ENCODE results near the gene PAPOLG.
A peak's percentile ranks its signal among the peaks of the same experiment; 100 is the strongest.
"Not testable (repeated sequence)": the region's sequence is repeated elsewhere in the genome, so short reads cannot be mapped to it uniquely, and the experiment has no call there.

PAPOLG gene

DNA sequence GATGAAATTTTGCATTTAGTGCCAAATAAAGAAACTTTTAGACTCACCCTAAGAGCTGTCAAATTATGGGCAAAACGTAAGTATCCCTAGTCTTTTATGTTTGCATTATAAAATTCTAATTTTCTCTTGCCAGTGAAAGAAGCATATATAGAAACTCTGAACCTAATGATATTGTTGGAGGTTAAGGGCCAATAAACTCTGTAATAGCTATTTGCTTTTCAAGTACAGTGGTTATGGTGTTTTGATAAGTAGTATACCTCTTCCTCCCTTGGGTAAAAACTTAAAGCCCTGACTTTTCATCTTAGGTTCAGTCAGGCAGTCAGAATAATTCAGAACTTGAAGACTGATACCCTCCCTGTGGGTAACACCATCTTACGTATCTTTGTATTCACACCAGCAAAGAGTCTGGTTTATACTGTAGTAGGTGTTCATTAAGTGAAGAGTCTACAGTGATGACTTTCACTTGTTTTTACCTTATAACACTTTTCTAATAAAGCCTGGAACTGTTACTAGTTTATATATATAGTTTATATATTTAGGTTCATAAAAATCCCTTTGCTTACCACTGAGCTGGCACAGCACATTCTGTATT lies 19.1 kb downstream of the PAPOLG start:
- DNase-seq (ENCODE audit: low read depth in 2 of 2) = no peak

DNA sequence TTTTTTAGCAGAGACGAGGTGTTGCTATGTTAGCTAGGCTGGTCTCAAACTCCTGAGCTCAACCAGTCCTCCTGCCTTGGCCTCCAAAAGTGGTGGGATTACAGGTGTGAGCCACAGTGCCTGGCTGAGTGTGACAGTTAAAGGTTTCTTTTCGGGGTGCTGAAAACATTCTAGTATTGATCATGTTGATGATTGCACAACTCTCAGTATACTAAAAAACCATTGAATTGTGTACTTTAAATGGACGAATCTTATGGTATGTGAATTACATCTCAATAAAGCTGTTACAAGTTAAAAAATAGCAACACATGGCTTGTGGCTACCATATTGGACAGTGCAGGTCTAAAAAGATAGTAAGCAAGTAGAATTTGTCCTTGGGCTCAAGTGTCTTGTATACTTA lies 22.3 kb downstream of the PAPOLG start:
- no peak for DNase-seq (ENCODE audit: low read depth in 2 of 2)

DNA sequence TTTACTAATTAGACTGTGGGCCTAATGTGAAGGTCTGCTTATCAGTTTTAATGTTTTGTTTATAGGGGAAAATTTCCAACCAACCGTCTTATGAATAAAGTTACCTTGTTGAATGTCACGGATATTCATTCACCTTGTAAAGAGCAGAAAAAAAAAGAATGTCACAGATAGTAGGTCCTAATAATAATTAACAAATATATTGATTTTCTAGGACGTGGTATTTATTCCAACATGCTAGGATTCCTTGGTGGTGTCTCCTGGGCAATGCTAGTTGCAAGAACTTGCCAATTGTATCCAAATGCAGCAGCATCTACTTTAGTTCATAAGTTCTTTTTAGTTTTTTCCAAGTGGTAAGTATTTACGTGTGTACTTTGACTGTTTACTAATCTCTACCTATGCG lies 23.4 kb downstream of the PAPOLG start:
- DNase-seq (ENCODE audit: low read depth in 2 of 2) = no peak

DNA sequence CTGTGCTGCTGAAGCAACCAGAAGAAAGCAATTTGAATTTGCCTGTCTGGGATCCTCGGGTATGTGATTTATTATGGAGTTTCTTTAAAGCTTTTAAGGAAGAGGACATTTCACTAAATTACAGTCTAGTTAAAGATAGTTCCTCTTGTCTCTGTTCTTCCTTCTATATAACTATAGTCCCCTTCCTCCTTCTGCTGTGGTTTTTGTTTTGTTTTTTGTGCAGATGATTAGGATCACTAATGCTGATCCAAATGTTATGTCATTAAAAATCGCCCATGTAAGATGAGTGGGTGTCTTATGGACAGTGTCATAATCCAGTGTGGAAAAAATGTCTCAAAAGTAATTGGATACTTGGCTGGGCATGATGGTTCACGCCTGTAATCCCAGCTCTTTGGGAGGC lies 24.7 kb downstream of the PAPOLG start:
- DNase-seq (ENCODE audit: low read depth in 2 of 2) = no peak

DNA sequence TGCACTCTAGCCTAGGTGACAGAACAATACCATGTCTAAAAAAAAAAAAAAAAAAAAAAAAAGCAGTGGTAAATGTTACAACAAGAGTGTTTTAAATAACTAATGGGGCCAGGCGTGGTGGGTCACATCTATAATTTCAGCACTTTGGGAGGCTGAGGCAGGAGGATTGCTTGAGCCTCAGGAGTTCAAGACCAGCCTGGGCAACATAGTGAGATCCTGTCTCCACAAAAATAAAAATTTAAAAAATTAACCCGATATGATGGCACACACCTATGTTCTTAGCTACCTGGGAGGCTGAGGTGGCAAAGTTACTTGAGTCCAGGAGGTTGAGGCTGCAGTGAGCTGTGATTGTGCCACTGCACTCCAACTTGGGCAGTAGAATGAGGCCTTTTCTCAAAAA lies 37.1 kb downstream of the PAPOLG start:
- no peak for DNase-seq (ENCODE audit: low read depth in 2 of 2)

DNA sequence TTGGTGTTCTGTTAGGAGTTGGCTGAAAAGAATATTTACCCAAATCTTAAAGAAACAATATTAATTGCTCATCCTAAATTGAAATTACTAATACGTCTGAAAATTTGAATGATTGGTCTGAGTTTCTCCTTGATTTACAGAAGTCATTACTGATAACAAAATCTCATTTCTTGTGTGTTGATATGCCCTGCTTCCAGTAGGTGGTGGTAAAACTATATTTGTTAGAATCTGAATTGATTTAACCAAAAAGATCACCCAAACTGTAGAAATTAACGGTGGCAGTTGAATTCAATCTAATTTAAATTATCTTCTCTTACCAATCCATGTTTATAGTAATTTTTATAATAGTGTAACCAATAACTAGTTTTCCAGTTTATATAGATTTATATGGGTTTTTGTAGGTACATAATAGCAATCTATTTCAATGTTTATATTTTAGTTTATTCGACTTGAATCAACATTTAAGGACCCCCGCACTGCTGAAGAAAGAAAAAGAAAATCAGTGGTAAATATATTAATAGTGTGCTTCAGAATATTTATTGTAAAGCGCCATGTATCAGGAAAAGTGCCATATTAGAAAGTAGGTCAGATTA lies 38.3 kb downstream of the PAPOLG start:
- DNase-seq (ENCODE audit: low read depth in 2 of 2) = no peak

DNA sequence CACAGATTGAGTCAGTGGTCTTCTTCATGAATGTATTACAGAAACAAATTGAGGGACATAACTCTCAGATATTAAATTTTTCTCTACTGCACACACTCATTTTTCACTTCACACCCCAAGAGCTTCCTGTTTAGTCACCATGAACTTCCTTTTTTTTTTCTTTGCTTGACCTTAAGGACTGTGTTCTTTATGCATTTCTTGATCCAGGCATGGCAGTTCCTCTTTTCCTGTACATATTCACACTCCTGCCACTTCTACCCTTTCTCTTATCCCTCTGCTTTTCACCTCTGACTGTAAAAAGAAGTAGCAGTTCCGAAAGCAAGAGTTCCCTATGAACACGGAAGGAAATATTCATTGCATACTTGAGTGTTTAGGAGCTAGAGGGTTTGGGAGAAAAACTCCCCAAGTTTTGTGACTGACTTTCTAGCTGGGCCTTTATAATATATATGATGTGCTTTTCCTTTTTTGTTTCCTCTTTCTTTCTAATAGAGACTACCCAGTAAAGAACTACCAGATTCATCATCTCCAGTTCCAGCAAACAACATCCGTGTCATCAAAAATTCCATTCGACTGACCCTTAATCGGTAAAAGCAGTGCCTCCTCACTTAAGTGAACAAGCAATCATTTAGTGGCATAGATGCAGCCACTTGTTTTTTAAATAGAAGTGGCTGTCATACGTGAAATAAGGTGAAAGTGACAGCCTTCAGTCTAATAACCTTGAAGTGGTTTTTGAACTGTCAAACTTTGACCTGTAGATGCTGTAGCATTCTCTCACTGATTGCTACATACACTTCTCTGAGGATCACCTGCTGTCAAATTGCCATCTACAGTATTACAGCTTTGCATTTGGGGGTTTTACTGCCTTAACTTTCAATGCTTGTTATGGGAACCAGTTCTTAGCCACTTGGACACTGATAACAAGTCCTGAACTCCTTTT lies 40.8 kb downstream of the PAPOLG start:
- DNase-seq (ENCODE audit: low read depth in 2 of 2) = no peak

DNA sequence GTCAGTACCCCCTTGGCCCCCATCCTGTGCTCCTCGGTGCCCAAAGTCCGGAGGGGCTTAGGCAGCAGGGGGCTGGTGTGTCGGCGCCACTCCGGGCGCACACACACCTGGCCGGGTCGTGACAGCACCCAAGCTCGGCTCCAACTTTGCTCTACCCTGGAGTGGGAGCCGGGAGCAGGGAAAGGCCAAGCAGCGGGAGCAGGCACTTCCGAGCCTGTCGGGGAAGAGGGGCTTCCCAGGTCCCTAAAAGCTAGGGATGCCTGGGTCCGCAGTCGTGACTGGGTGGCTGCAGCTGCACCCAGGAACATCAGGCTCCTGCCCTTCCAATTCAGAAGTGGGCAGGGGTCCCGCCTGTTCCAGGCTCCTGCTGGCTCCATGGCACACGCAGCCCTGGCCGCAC lies 48.4 kb downstream of the PAPOLG start:
- DNase-seq (ENCODE audit: low read depth in 2 of 2) = no peak

DNA sequence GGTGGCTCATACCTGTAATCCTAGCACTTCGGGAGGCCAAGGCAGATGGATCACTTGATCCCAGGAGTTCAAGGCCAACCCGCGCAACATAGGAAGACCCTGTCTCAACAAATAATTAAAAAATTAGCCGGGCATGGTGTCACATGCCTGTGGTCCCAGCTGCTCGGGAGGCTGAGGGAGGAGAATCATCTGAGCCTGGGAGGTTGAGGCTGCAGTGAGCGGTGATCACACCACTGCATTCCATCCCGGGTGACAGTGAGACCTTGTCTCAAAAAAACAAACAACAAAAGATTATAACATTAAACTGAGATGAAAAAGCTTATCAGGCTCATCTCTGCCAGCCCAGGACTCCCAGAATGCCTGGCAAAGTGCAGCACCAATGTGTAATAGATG lies 50.5 kb downstream of the PAPOLG start:
- no peak for DNase-seq (ENCODE audit: low read depth in 2 of 2)

DNA sequence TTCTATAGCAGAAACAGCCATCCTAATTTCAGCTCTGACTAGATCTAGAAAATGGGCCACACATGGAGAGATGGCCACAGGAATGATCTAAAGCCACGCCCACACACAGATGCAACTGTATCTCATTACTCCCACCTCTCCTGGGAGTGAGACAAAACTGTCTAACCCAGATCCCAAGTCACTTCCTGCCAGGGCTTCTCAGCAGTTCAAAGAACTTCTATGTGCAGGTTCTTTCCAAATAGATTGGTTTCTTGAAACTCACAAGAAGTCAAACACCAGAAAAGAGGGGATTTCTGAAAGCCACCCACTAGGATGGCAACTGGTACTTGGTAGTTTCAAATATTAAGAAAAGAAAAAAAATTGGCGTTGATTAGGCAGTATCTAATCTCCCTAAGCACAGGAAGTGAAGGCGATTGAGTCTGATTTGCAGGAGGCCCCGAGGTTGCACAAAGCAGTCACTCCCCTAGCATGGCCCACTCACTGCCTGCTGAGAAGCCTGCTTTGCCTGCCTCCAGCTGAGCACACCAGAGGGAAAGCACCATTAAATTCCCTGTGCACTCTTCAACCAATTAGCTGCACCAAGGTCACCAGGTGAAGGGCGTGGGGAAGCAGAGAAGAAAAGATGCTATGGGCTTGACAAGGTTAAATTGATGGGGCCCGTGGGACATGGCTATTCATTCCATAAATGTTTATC lies 51.1 kb downstream of the PAPOLG start:
- peak in 1 of 2 donors; percentile 29 for DNase-seq (ENCODE audit: low read depth in 2 of 2)

DNA sequence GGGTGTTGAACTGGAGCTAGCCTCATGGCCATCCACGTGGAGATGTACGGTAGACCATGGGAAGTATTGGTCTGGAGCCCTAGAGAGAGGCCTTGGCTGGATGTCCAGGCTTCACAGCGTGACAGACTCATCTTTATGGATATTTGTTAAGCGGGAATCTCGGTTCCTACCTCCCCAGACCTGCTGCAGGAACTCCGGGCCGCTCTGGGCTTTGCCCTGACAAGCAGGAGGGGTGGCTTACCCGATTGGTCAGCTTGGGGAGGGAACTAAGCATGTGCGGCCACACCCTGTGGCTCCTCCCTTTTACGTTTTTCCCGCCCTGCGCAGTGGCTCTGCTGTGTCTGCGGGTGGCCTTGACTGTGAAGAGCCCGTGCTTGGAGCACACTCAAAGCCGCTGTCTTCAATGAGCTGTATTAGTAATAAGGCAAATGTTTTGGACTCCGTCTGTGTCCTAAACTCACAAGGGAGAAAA lies 52.3 kb downstream of the PAPOLG start:
- DNase-seq (ENCODE audit: low read depth in 2 of 2) = no peak

DNA sequence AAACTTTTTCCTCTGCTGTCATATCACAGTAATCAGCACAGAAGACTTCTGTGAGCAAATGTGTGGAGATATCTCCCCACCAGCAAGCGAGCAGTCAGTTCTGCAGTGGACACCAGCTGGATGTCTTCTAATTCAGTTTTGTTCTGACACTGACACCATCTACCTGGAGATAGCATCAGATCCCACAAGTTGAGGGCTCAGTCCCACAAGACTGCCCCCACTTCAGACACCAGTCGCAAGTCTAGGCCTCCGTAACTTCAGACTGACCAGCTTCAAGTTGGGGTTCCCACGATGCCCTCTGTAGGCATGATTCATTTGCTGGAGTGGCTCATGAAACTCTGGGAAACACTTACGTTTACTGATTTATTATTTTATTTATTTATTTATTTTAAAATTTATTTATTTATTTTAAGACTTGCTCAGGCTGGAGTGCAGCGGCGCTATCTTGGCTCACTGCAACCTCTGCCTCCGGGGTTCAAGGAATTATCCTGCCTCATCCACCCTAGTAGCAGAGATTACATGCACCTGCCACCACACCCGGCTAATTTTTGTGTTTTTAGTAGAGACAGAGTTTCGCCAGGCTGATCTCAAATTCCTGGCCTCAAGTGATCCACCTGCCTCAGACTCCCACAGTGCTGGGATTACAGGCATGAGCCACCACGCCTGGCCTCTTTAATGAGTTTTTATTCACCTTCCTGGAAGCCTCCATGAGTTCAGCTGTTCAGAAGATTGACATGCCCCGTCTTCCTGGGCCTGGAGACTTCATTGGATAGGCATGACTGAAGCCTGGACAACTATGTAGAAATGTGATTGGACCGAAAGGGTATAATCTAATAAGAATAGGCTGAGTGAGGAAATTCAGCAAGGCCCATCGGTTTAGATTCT lies 55.7 kb downstream of the PAPOLG start:
- no peak for DNase-seq (ENCODE audit: low read depth in 2 of 2)

DNA sequence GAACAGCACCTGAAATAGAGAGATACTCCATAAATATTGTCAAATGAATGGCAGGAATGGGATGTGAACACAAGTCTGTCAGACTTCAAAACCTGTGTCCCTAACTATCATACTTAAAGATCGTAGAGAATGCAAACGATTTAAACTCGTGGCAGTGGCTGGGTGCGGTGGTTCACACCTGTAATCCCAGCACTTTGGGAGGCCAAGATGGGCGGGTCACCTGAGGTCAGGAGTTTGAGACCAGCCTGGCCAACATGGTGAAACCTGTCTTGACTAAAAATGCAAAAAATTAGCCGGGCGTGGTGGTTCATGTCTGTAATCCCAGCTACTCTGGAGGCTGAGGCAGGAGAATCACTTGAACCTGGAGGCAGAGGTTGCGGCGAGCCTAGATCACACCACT lies 61.1 kb downstream of the PAPOLG start:
- not testable (repeated sequence) for DNase-seq (ENCODE audit: low read depth in 2 of 2)

DNA sequence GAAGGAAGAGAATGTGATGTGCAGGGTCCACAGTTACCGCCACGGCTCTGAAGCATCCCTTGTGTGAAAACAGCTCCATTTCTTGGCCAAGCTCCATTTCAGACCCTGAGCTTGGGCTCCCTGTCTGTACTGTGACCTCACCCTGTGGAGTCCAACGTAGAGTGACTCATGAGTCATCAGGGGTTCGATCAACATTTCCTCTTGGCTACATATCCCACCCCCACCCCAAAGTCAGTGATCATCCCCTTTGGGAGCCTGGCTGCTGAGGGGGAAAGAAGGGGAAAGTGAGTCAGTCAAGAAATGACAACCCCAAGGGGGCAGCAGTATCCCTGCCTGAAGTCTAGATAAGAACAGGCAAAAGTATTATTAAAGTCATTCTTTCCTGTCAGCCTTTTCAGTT lies 62.2 kb downstream of the PAPOLG start:
- DNase-seq (ENCODE audit: low read depth in 2 of 2) = peak in 1 of 2 donors; percentile 17

DNA sequence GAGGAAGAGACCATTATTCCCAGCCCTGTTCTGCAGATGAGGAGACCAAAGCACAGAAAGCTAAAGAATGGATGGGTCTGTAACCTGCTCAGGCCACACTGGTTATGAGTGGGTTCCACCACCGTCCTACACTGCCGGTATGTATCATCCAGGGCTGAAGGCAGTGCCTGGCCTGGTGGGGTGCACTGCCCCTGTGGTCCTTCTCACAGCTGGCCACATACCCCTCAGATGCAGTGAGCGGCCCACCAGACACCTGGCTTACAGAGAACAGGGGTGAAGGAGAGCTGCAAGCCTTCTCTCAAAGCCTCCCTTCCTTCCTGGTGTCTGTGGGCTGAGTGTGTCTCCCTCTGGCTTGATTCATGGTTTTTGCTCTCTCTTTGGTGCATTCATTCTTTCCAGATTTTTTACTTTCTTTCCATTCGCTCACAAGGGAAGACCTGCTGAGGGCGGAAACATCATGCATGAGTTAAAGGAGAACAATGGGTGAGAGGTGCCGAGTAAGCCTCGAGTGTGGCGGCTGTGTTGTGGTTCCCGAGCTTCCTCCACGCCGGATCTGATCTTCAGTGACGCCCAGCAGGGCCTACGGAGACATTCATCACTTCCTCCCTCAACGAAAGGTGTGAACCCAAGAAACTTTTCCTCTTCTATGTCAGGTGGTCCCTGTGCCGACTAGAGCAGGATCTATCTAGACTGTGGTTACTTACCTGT lies 63.2 kb downstream of the PAPOLG start:
- peak; percentile 46 to 75 for DNase-seq (ENCODE audit: low read depth in 2 of 2)

DNA sequence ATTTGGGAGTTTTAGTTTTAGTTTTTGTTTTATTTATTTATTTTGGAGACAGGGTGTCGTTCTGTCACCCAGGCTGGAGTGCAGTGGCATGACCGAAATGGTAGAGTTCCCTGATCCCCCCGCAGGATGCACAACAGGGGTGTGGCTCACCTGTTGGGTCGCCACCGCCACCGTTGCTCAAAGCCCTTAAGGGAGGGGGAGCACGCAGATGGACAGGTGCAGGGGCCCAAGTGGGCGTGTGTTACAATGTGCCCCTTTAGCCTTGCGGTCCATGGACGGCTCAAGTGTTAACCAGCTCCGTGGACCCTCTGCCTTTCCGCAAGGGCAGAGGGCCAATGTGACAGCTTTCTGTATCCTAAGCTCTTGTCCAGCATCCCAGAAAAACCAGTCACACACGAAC lies 63.9 kb downstream of the PAPOLG start:
- no peak for DNase-seq (ENCODE audit: low read depth in 2 of 2)

DNA sequence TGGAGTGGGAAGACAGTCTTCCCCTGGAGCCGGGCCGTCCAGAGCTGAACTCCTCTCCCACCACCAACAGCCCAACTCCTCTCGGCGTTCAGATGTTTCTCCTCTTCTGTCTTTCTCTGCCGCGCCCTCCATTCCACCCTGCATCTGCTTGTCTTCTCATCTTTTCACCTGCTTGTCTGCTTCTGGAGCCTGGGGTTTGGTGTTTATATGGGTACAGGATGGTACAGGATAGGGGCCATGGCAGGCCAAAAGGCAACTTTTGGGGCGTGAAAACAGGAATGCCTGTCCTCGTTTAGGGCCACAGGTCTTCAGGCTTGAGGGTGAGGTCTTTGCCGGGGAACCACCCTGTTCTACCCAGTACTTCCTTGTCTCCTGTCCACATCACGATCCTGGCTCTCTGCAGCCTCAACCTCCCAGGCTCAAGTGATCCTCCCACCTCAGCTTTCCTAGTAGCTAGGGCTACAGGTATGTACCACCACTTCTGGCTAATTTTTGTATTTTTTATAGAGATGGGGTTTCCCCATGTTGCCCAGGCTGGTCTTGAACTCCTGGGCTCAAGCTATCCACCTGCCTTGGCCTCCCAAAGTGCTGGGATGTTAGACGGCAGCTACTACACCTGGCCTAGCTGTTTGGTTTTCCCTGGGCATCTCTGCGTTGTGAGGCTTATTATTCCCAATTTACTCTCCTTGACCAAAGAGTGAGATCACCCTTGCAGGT lies 64.5 kb downstream of the PAPOLG start:
- no peak for DNase-seq (ENCODE audit: low read depth in 2 of 2)

DNA sequence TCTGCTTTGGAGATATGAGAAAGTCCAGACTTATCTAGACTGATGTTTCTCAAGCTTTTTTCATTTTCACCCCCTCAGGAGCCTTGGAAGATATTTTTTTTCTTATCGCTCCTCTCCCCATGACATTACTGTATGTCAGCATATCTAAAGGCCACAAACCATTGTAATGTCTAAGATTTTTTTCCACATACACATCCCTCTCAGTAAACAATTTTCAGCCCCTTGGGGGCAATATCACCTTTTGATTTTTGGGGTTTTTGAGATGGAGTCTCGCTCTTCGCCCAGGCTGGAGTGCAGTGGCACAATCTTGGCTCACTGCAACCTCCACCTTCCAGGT lies 65.0 kb downstream of the PAPOLG start:
- DNase-seq (ENCODE audit: low read depth in 2 of 2) = no peak

DNA sequence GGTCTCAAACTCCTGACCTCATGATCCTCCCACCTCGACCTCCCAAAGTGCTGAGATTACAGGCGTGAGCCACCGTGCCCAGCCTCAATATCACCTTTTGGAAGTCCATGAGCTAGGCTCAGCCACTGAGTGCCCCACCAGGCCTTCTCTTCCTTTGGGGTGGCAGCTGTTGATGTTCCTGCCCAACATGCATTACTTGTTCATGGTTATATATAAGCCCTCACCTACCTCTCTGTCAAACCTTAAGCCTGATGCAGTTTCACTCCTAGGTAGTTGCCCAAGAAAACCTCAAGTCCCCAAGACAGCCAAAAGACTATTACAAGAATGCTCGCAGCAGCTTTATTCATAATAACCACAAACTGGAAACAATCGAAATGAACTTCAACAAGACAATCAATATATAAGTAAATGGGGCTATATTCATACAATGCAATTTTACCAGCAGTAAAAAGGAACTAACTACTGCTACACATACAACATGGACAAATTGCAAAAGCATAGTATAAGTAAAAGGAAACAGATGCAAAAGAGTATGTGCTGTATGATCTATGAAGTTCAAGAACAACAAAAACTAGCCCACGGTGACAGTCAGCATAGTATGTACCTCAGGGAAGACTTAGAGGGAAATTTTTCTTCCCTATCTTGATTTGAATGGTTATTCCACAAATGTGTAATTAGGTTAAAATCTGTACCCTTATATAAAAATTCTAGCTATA lies 65.7 kb downstream of the PAPOLG start:
- no peak for DNase-seq (ENCODE audit: low read depth in 2 of 2)

All from stimulated activated CD4-positive, alpha-beta T cell treated with anti-CD3 and anti-CD28 coated beads, Interleukin-1b, Interleukin-23, amount 100 ng/mL, for 1 hour (primary cell).